ES-I3 (cell line): ENCODE data around the gene ACE.

Experiments used
- H3K36me3 ChIP-seq: 2 replicates; pipeline ENCODE4 v1.6.1; 2013; ENCODE audit warnings: mild to moderate bottlenecking, low read length, control low read depth, moderate library complexity; ENCODE audit not compliant: insufficient read depth
- H3K4me1 ChIP-seq: 2 replicates; pipeline ENCODE4 v1.6.1; 2013; ENCODE audit warnings: mild to moderate bottlenecking, control low read depth, low read length; ENCODE audit not compliant: insufficient read depth
- H3K9ac ChIP-seq: 2 replicates; pipeline ENCODE4 v1.6.1; 2013; ENCODE audit warnings: low read depth, mild to moderate bottlenecking, low read length, moderate library complexity
- H3K9me3 ChIP-seq: 2 replicates; pipeline ENCODE4 v1.6.1; 2013; ENCODE audit warnings: mild to moderate bottlenecking, low read length, moderate library complexity; ENCODE audit not compliant: control insufficient read depth, insufficient read depth

The ACE gene

DNA sequence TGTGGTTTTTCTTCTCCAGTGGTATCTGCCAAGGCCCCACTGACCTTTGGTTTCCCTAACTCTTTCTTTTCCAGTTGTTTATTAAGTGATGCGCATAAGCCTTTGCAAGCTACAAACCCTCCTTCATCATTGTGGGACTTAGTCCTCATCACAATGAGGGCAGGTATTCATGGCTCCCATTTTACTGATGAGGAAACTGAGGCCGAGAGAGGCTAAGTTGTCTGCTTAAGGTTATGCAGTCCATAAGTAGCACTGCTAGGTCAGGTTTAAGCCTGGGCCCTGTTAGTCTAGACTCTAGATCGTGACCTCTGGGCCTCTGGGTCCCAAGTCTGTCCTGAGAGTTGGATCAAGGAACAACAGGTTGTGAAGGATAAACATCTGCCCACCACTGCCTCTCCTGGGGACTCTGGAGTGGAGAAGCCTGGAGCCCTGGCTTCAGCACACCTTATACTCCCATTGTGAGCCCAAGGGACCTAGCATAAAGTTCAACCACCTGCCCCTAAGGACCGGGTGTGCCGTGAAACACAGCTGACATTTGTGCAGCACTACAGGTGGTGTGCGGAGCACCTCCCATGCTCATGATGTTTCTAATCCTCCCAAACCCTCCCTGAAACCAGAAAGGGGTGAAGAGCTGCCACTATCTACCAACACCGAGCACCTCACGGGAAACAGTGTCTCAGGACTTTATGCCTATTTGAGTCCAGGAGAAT, 41.1 kb downstream of the ACE start:
- Histone ChIP-seq H3K9me3 (no peaks in the 10 kb centered on the region), H3K4me1 (peaks cover 22% of the 10 kb centered on the region), H3K36me3 (no peaks in the 10 kb centered on the region), H3K9ac (no peak overlapping the region)

DNA sequence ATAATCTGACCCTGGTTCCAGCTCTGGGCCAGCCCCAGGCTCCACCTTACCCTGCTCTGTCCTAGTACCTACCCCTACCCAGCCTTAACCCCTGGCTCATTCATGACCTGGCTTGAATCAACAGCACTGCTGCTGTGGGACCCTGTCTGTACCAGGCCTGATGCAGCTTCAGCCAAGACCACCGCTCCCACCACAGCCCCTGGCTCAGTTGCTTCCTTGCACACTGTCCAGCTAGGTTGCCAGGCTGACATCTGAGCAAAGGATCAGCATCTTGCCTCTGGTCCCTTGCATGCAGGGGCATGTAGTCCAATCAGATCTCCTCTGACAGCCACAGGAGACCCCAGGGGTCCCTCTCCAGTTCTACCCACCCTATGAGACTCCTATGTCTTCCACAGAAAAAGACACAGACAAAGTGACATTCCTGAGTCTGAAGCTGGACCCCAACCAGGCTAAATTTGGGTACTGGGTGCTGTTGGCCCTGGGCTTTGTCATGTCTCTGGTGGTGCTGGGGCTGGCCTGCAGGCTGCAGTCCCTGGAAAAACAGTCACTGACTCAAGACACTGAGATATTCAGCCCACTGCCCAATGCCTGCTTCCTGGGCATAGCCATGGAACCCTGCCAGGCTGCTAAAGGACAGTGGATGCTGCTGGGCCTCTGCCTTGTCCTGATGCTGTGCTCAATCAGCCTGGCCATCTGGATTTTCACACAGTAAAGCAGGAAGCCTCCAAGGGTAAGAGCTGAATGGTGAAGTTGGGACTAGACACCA, 42.4 kb downstream of the ACE start:
- H3K9ac ChIP-seq, result no peak overlapping the region
- H3K4me1 ChIP-seq, result peaks cover 22% of the 10 kb centered on the region
- no peaks in the 10 kb centered on the region for H3K9me3 ChIP-seq
- no peaks in the 10 kb centered on the region for H3K36me3 ChIP-seq

DNA sequence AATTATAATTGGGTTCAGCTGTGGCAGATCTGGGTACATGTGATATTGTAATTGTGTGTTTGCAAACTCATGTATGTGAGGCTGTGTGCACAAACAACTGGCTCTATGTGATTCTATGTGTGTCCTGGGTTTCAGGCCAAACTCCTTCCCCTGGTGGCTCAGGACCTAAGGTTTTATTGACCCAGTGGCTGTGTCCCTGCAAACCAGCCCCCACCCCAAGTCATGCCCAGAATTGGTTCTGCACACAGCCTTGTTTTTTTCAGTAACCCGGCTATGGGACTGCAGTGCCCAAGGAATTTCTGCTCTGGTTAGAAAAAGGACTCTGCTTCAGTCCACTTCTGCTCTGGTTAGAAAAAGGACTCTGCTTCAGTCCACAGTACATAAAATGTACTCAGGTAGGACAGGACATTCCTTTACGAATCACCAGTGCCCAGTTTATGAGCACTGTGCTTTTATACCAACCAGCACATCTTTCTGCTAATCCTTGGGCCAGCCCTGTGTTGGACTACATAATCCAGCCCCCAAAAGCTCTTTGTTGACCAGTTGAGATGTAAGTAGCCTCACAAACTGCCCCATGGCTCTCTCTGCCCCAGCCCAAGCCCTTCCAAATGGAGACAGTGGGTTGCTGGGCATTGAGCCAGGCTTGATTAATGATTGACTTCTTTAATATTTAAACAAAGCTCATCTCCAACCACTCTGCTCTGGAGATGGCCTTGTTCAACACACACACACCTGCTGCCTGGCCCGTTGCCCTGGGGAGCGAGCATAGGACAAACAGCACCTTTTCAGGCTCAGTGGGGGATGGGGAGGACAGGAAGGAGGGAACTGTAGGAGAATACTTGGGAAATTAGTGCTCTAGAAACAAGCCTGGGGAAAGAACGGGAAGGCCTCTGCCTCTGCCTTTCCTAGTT, 43.4 kb downstream of the ACE start:
- Histone ChIP-seq H3K9ac (no peak overlapping the region), H3K4me1 (peaks cover 27% of the 10 kb centered on the region), H3K36me3 (no peaks in the 10 kb centered on the region), H3K9me3 (no peaks in the 10 kb centered on the region)

DNA sequence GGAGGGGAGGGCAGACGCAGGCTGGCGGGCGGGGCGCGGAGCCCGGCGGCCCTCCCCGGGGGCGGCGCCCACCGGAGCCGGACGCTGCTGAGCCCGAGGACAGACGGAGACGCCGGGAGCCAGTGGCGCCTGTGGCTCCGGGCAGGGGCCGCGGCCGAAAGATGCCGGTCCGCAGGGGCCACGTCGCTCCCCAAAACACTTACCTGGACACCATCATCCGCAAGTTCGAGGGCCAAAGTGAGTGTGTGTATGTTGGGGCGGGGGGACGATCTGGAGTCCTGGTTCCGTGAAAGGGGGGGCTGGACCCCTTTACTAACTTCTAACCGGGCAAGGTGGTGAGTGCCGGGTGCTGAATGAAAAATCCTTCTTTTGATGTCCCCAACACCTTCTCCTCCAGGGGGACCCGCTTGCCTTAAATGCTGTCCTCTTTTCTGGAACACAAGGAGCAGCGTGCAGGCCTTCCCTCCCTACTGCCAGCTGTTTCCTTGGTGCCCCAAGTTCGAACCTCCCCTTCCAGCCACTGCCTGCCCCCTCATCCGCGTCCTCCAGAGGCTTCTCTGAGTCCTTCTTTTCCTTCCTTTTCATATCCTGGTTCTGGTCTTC, 46.5 kb downstream of the ACE start, which contains the start of gene KCNH6:
TSS of gene KCNH6 (plus strand) at position 106 of the 603 bp plus-strand sequence. CDS start at position 162, 56 bp downstream.
- Histone ChIP-seq H3K9ac (peak within 1 kb of the TSS; percentile 71), H3K9me3 (no peaks in the 10 kb centered on the region), H3K4me1 (peaks cover 24% of the 10 kb centered on the region), H3K36me3 (no peaks in the 10 kb centered on the region)

DNA sequence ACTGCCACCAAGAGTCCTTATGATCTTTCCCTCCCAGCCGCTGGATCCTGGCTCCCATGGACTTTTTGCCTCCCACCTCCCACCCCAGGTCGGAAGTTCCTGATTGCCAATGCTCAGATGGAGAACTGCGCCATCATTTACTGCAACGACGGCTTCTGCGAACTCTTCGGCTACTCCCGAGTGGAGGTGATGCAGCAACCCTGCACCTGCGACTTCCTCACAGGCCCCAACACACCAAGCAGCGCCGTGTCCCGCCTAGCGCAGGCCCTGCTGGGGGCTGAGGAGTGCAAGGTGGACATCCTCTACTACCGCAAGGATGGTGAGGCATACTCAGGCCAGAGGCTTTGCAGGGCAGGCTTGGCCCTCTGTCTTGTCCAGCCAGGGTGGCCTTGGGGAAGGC, 47.2 kb downstream of the ACE start:
- Histone ChIP-seq H3K4me1 (peaks cover 24% of the 10 kb centered on the region), H3K9me3 (no peaks in the 10 kb centered on the region), H3K36me3 (no peaks in the 10 kb centered on the region), H3K9ac (no peak overlapping the region)

DNA sequence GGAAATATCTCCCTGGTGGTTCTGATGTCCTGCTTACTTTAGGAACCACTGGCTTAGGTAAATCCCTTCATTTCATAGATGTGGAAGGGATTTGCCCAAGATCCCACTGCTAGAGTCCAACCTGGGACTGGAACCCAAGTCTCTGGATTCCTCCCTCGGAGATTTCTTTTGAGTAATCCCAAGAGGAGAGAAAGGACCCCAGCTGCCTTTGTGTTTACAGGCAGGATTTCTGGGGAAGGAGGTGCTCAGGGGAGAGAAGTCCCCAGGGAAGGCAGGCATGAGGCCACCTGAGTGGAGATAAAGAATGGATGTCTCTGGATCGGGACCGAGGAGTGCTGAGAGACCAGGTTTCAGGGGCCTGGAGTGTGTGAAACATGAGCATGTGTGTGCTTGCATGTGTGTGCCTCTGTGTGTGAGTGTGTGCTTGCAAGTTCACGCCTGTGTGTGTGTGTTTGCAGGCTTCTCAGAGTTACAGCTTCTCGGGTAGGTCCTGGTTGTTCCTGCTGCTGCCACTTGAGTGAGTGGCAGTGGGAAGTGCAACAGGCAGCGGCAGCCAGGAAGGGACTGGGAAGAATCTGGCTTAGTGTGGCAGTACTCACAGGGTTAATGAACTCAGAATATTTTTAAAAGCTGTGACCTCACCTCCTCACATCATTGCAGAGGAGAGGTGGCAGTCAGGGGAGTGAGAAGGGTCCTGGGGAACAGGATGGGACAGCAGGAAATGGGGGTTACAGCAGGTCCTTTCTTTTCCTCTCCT, 48.5 kb downstream of the ACE start:
- Histone ChIP-seq H3K36me3 (no peaks in the 10 kb centered on the region), H3K9ac (no peak overlapping the region), H3K9me3 (no peaks in the 10 kb centered on the region), H3K4me1 (peaks cover 20% of the 10 kb centered on the region)

DNA sequence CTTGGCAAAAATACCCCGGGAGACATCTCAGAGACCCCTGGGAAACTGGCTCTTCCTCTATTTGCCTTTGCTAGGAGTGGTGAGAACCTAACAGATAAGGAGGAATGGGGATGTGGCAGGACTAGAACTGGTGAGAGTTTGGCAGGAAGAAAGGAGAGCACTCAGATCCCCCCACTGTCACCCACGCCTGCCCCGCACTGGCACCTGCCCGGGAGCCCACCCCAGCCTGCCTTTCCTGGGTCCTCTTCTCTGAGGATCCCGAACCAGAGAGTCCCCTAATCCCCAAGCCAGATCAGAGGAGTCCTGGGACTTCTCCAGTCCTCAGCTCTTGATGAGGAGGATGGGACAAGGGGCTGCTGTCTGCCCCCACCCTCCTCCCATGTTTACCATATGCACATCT, 50.0 kb downstream of the ACE start:
- H3K4me1 ChIP-seq, result peaks cover 11% of the 10 kb centered on the region

DNA sequence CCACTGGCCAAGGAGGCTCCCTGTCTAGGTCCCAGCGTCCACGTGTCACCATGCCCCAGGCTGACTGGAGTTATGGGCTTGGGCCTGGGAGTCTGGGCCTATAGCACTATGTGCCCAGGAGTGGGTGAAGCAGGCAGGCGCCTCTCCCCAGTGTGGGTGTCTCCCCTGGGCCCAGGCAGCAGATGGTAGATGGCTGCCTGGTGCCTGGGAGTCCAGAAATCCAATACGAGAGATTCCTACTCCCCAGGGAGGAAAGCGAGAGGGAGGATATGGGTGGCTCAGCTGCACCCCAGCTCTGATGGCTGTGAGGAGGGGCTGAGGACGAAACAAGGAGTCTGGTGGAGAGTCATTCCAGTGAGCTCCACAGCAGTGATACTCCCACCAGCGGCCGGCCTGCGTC, 51.3 kb downstream of the ACE start:
- no peaks in the 10 kb centered on the region for H3K36me3 ChIP-seq
- no peaks in the 10 kb centered on the region for H3K9me3 ChIP-seq
- no peak overlapping the region for H3K9ac ChIP-seq
- peaks cover 8% of the 10 kb centered on the region for H3K4me1 ChIP-seq

More for the DNA sequence above, 50.0 kb downstream of the ACE start:
- Histone ChIP-seq H3K36me3 (no peaks in the 10 kb centered on the region), H3K9me3 (no peaks in the 10 kb centered on the region), H3K9ac (no peak overlapping the region)

DNA sequence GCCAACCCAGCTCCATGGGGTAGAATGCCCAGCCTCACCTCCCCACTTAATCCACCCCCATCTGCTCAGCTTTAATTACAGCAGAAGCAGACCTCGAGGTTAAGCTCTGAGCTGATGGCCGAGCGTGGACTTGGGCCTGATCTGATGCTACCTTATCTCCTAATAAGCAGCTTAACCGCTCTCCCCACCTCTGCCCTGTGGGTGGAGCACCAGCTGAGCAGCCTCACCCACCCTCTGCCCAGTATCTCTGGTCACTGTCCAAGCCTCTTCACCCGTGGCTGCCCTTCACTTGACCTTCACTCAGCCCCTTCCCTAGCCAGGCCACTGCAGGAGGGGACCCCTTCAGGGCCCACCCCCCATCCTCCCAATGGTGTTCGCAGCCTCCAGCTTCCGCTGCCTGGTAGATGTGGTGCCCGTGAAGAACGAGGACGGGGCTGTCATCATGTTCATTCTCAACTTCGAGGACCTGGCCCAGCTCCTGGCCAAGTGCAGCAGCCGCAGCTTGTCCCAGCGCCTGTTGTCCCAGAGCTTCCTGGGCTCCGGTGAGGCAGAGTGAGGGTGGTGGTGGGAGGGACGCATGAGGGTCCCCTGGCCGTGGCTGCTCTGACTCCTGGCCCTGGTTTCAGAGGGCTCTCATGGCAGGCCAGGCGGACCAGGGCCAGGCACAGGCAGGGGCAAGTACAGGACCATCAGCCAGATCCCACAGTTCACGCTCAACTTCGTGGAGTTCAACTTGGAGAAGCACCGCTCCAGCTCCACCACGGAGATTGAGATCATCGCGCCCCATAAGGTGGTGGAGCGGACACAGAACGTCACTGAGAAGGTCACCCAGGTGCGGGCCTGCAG, 53.1 kb downstream of the ACE start:
- no peak overlapping the region for H3K9ac ChIP-seq
- no peaks in the 10 kb centered on the region for H3K36me3 ChIP-seq
- no peaks in the 10 kb centered on the region for H3K9me3 ChIP-seq
- peaks cover 6% of the 10 kb centered on the region; the same call in 1 of the 2 replicates for H3K4me1 ChIP-seq

DNA sequence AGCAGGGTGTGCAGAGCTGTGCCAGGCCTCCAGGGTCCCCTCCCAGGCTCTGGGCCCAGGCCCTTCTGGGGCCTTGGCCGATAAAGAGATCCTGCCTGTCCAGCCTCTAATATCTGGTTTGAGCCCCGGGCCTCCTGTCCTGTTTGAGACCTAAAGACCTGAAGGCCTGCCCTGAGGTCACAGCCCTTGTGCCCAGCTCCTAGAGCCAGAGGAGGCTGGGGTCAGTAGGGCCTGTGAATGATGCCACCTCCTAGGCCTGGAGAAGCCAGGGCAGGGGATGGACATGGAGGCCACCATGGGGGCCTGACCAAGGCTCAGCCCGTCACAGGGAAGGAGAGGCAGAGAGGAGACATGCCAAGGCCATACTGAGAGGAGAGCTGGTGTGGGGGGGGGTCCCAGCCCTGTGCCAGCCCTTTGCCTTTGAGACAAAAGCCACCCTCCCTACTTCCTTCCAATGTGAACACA, 53.7 kb downstream of the ACE start:
- no peaks in the 10 kb centered on the region for H3K36me3 ChIP-seq
- H3K9me3 ChIP-seq, result no peaks in the 10 kb centered on the region
- H3K9ac ChIP-seq, result no peak overlapping the region

DNA sequence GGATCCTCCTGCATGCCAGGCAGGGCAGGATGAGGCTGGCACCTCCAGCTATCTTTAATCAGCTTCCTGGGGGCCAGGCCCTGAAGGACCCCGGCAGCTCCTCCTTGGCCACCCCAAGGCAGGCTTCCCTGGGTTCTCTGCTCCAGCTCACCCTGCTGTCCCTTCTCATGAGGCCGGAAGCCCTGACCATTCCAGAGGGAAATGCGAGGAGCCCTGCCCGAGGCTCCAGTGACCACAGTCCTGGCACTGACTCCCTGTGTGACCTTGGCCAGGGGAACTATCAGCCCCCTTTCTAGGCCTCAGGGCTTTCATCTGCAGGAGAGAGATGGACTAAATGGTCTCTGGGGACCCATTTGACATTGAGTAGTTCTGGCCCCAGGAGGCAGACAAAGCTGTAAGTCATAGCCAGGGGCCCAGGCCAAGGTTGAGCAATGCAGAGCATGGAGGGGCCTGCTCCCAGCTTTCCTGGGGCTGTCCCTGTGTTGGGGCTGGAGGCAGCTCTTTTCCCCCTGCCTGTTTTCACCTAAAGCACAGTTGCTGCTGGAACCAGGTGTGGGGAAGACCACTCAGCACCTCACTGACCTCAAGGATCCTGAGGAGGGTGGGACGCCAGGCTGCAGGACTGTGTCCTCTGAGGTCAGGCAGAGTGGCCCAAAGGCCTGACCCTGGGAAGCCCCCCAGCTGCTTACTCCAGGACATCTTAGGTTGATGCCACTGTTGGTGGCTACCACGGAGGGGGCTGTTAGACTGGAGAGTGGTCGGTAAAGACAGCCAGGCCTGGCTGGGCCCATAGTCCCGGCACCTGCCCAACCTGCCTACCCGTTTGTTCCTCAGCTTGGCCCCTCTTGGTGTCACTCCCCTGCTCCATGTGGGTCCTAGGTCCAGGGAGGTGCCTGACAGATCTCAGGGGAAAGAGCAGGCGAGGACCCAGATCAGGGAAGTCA, 54.4 kb downstream of the ACE start:
- H3K9me3 ChIP-seq, result no peaks in the 10 kb centered on the region
- H3K36me3 ChIP-seq, result no peaks in the 10 kb centered on the region
- no peak overlapping the region for H3K9ac ChIP-seq
- H3K4me1 ChIP-seq, result no peaks in the 10 kb centered on the region

More for the DNA sequence above, 53.7 kb downstream of the ACE start:
- no peaks in the 10 kb centered on the region for H3K4me1 ChIP-seq
